Stimulated activated naive CD8-positive, alpha-beta T cell treated with anti-CD3 and anti-CD28 coated beads, Interleukin-15, Interleukin-2, amounts not matched to agents 100 ng/mL and 50 ng/mL, for 24 hours (primary cell): ENCODE measurements around the gene KCTD7.
"Not testable (repeated sequence)": the region's sequence is repeated elsewhere in the genome, so short reads cannot be mapped to it uniquely, and the experiment has no call there.

Source experiments
- H3K27ac Mint-ChIP-seq: one replicate; pipeline ENCODE4 v1.8.0; 2021; ENCODE audit warnings: mild to moderate bottlenecking, mixed read lengths
- H3K27me3 Mint-ChIP-seq: one replicate; pipeline ENCODE4 v1.8.0; 2021; ENCODE audit warnings: mixed read lengths
- H3K36me3 Mint-ChIP-seq: one replicate; pipeline ENCODE4 v1.8.0; 2021; ENCODE audit warnings: low read depth, mixed read lengths
- H3K4me1 Mint-ChIP-seq: one replicate; pipeline ENCODE4 v1.8.0; 2021; ENCODE audit warnings: low read depth, mixed read lengths
- H3K4me3 Mint-ChIP-seq: one replicate; pipeline ENCODE4 v1.8.0; 2021; ENCODE audit warnings: mild to moderate bottlenecking, mixed read lengths
- H3K9me3 Mint-ChIP-seq: one replicate; pipeline ENCODE4 v1.8.0; 2021; ENCODE audit warnings: mixed read lengths

Gene KCTD7

GRCh38 chr7:66679633-66680244, 51.1 kb downstream of the KCTD7 start:
- Mint-ChIP-seq H3K36me3 (no peaks in the 10 kb centered on the region), H3K4me3 (no peak overlapping the region), H3K4me1 (peaks cover 41% of the 10 kb centered on the region), H3K27ac (peak overlapping the region; percentile 95), H3K27me3 (no peaks in the 10 kb centered on the region), H3K9me3 (no peaks in the 10 kb centered on the region)

DNA sequence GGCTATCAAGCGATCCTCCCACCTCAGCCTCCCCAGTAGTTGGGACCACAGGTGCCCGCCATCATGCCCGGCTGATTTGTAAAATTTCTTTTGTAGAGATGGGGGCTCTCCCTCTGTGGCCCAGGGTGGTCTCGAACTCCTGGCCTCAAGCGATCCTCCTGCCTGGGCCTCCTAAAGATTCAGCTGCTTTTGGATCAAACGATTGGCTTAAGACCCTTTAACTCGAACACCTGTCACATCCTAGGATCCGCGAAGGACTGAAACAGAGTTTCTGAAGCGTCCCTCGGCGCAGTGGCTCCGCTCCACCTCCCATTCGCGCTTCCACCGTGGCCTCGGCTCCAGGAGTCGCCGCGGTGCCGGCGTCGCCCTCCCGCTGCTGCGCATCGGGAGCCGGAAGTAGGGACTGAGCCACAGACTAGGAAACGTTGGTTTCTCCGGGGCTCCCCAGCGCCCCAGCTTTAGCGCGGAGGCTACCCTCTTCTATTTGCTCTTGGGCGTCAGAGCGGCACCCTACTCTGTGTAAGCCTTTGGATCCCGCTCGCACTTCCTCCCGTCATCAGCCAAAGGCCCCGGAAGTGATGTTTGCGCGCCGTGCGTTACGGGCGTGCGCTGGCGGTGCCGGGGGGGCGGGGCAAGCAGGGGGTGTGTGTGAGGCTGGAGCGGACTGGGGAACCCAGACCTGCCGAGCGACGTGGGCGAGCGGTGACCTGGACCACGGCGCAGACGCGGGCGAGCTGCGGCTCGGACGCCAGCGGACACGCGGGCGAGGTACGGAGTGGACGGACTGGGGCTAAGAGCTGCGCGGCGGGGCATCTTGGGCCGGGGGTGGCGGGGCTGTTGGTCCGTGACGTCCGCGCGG, 53.0 kb downstream of the KCTD7 start:
- Mint-ChIP-seq H3K36me3 (peaks cover 5% of the 10 kb centered on the region), H3K9me3 (no peaks in the 10 kb centered on the region), H3K4me1 (peaks cover 45% of the 10 kb centered on the region), H3K27ac (peak overlapping the region; percentile 95), H3K4me3 (peak overlapping the region; percentile 93), H3K27me3 (no peaks in the 10 kb centered on the region)

GRCh38 chr7:66682350-66683093, 53.8 kb downstream of the KCTD7 start:
- H3K4me3 Mint-ChIP-seq: peak overlapping the region; percentile 93
- peaks cover 45% of the 10 kb centered on the region for H3K4me1 Mint-ChIP-seq
- H3K27me3 Mint-ChIP-seq: no peaks in the 10 kb centered on the region
- no peaks in the 10 kb centered on the region for H3K9me3 Mint-ChIP-seq
- H3K27ac Mint-ChIP-seq: peak overlapping the region; percentile 95
- H3K36me3 Mint-ChIP-seq: peaks cover 9% of the 10 kb centered on the region

- H3K4me1 Mint-ChIP-seq: peaks cover 42% of the 10 kb centered on the region
- H3K27me3 Mint-ChIP-seq, H3K9me3 Mint-ChIP-seq: not testable (repeated sequence)
- H3K4me3 Mint-ChIP-seq: peak overlapping the region; percentile 93
- H3K27ac Mint-ChIP-seq: peak overlapping the region; percentile 52
- H3K36me3 Mint-ChIP-seq: peaks cover 11% of the 10 kb centered on the region
Measured at GRCh38 chr7:66683094-66683769, 54.6 kb downstream of the KCTD7 start.

- H3K4me3 Mint-ChIP-seq: no peak overlapping the region
- no peak overlapping the region for H3K27ac Mint-ChIP-seq
- peaks cover 39% of the 10 kb centered on the region for H3K4me1 Mint-ChIP-seq
- H3K9me3 Mint-ChIP-seq: peaks cover 4% of the 10 kb centered on the region
- no peaks in the 10 kb centered on the region for H3K27me3 Mint-ChIP-seq
- peaks cover 11% of the 10 kb centered on the region for H3K36me3 Mint-ChIP-seq
Measured at GRCh38 chr7:66683770-66684123, 55.1 kb downstream of the KCTD7 start.

DNA sequence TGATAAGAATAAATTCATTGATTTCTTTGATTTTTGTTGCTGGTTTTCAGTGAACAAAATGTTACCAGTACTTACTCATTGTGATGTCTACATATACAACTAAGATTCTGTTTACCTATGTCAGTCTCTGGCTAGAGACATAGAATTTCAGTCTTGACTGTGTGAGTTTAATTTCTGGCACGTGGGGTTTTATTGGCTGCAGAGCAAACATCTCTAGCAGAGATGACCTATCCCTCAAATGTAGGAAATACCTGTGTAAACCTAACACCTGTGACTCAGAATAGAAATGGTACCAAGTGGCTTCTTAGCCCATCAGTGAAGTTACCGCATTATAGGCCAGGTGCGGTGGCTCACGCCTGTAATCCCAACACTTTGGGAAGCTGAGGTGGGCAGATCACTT, 57.0 kb downstream of the KCTD7 start:
- H3K4me3 Mint-ChIP-seq, H3K9me3 Mint-ChIP-seq, H3K27ac Mint-ChIP-seq, H3K27me3 Mint-ChIP-seq: not testable (repeated sequence)
- peaks cover 23% of the 10 kb centered on the region for H3K4me1 Mint-ChIP-seq
- H3K36me3 Mint-ChIP-seq: peaks cover 11% of the 10 kb centered on the region

- H3K9me3 Mint-ChIP-seq: peaks cover 4% of the 10 kb centered on the region
- H3K36me3 Mint-ChIP-seq: peaks cover 11% of the 10 kb centered on the region
- no peaks in the 10 kb centered on the region for H3K27me3 Mint-ChIP-seq
- H3K4me1 Mint-ChIP-seq: peaks cover 17% of the 10 kb centered on the region
- no peak overlapping the region for H3K27ac Mint-ChIP-seq
- H3K4me3 Mint-ChIP-seq: no peak overlapping the region
Measured at GRCh38 chr7:66687186-66687585, 58.5 kb downstream of the KCTD7 start.

GRCh38 chr7:66687672-66688071, 59.0 kb downstream of the KCTD7 start:
- H3K36me3 Mint-ChIP-seq: peaks cover 11% of the 10 kb centered on the region
- H3K4me1 Mint-ChIP-seq: peaks cover 17% of the 10 kb centered on the region
- H3K9me3 Mint-ChIP-seq, H3K27ac Mint-ChIP-seq, H3K4me3 Mint-ChIP-seq, H3K27me3 Mint-ChIP-seq: not testable (repeated sequence)

- H3K36me3 Mint-ChIP-seq: peaks cover 11% of the 10 kb centered on the region
- H3K27ac Mint-ChIP-seq: no peak overlapping the region
- H3K27me3 Mint-ChIP-seq: no peaks in the 10 kb centered on the region
- H3K9me3 Mint-ChIP-seq: peaks cover 4% of the 10 kb centered on the region
- H3K4me1 Mint-ChIP-seq: peaks cover 4% of the 10 kb centered on the region
- no peak overlapping the region for H3K4me3 Mint-ChIP-seq
Measured at GRCh38 chr7:66689081-66689480, 60.4 kb downstream of the KCTD7 start.

DNA sequence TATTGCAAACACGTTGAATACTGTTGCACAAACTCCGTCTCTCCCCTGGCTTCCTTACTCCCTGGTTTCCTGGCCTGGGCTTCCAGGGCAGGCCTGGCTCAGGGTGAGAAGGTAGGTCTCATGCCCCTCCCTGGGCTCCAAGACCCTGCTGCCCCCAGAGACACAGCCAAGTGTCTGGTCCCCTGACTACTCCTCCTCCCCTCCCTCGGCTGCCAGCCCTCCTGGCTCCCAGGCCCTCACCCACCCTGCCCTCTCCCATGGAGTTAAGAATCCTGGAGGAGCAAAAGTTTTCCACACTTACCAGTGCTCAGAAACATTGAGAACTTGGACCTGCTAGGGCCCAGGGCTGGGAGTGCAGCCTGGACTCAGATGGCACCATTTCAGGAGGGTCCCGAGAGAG, 64.7 kb downstream of the KCTD7 start:
- Mint-ChIP-seq H3K4me3 (no peak overlapping the region), H3K4me1 (no peaks in the 10 kb centered on the region), H3K27me3 (no peaks in the 10 kb centered on the region), H3K36me3 (no peaks in the 10 kb centered on the region), H3K27ac (no peak overlapping the region), H3K9me3 (no peaks in the 10 kb centered on the region)
